Activated B cell treated with CpG ODN at 0.5 μM for 24 hours (primary cell): ENCODE measurements around the gene JCHAIN. TPM values are rescaled to one million over a fixed set of nuclear protein-coding genes. Genes with fewer than 3 reads are reported as not detected.

Experiments used
- ATAC-seq: fragments of 200-7000 bp; cut with Tn5 transposase; one replicate; pipeline ENCODE4 v1.10.0; 2021; ENCODE audit warnings: low read depth, mild to moderate bottlenecking, moderate library complexity
- CTCF ChIA-PET: fragments of 350-600 bp; sonication (Branson Sonifier 250); formaldehyde crosslinking; loops from one replicate; lab custom pipeline; 2021; ENCODE audit warnings: antibody characterized with exemption; lab: Charles Lee
- POLR2A ChIA-PET: fragments of 350-600 bp; sonication (Branson Sonifier 250); formaldehyde crosslinking; loops from one replicate; lab custom pipeline; 2021; ENCODE audit warnings: antibody characterized with exemption; lab: Charles Lee
- DNase-seq: peaks from one replicate; pipeline ENCODE4 v3.0.0; 2022
- H3K27ac Mint-ChIP-seq: one replicate; pipeline ENCODE4 v1.8.0; 2020; ENCODE audit warnings: mixed read lengths
- H3K27me3 Mint-ChIP-seq: one replicate; pipeline ENCODE4 v1.8.0; 2021; ENCODE audit warnings: mixed read lengths
- H3K36me3 Mint-ChIP-seq: one replicate; pipeline ENCODE4 v1.8.0; 2021; ENCODE audit warnings: low read depth, mixed read lengths
- H3K4me1 Mint-ChIP-seq: one replicate; pipeline ENCODE4 v1.8.0; 2021; ENCODE audit warnings: mixed read lengths
- H3K4me3 Mint-ChIP-seq: one replicate; pipeline ENCODE4 v1.8.0; 2020; ENCODE audit warnings: mild to moderate bottlenecking, mixed read lengths
- H3K9me3 Mint-ChIP-seq: one replicate; pipeline ENCODE4 v1.8.0; 2020; ENCODE audit warnings: mixed read lengths
- CTCF ChIP-seq: fragments of 200-600 bp; IDR thresholded peaks from one replicate; pipeline ENCODE4 v1.8.0; 2022; ENCODE audit warnings: antibody characterized with exemption, mild to moderate bottlenecking
- intact Hi-C: fragments of 100-400 bp; cut with micrococcal nuclease; formaldehyde crosslinking; loops from one replicate; pipeline ENCODE4 v1.15.1; 2024
- total RNA-seq: library from RNA; stranded (reverse); gene quantifications from 2 replicates; pipeline ENCODE4 v1.2.3, GENCODE V29; 2022

JCHAIN gene
- total RNA-seq, 1 donor from 2014 or later, result 47.0 TPM

GRCh38 chr4:70640192-70640591, 26.1 kb downstream of the JCHAIN start:
- H3K4me3 Mint-ChIP-seq, result no peak overlapping the region
- ChIA-PET CTCF (no interaction called here), POLR2A (no interaction called here)
- DNase-seq, result no peak
- no peaks in the 10 kb centered on the region for H3K4me1 Mint-ChIP-seq
- peaks cover 2% of the 10 kb centered on the region for H3K36me3 Mint-ChIP-seq
- intact Hi-C loops, result no loop called here
- no peaks in the 10 kb centered on the region for H3K27me3 Mint-ChIP-seq
- ATAC-seq, result no peak
- H3K9me3 Mint-ChIP-seq, result no peaks in the 10 kb centered on the region
- H3K27ac Mint-ChIP-seq, result no peak overlapping the region
- no peak for TF ChIP-seq CTCF

DNA sequence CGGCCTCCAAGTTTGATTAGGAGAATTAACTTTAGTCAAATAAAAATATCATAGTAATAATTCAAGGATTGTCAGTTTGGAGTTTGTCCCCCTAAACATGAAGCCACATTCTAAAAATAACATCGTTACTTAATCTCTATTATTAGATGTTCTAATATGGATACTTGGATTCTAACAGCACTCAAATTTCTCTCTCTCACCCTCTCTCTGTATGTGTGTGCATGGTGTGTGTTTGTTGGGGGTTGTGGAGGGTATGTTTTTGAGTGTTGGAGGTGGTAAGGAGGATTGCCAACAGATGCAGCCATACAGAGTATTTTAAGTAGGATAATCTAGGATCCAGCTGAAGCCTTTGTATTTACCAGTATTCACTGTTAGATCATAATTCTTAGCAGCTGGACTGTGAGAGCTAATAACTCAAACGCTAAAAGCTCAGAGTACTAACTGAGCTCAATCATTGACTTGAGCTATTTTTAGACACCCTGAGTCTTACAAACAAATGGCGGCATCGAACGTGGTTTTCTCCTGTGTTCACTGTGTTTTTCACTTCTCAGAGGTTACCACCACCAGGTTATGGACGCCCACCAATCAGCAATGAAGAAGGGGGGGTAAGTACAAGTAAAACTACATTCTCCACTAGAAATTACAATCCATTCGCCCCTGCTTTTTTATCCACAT, 28.9 kb downstream of the JCHAIN start:
- H3K4me3 Mint-ChIP-seq, result no peak overlapping the region
- ChIA-PET CTCF (interaction anchor here (0.7 kb wide), 1 partner anchor 24 kb away, joined by 3 read pairs; no protein-coding TSS in a partner anchor), POLR2A (no interaction called here)
- ATAC-seq (no peak), DNase-seq (no peak)
- no peaks in the 10 kb centered on the region for H3K9me3 Mint-ChIP-seq
- no peak overlapping the region for H3K27ac Mint-ChIP-seq
- TF ChIP-seq CTCF, result no peak
- no peaks in the 10 kb centered on the region for H3K27me3 Mint-ChIP-seq
- no peaks in the 10 kb centered on the region for H3K4me1 Mint-ChIP-seq
- intact Hi-C loops, result no loop called here
- H3K36me3 Mint-ChIP-seq, result peaks cover 2% of the 10 kb centered on the region

DNA sequence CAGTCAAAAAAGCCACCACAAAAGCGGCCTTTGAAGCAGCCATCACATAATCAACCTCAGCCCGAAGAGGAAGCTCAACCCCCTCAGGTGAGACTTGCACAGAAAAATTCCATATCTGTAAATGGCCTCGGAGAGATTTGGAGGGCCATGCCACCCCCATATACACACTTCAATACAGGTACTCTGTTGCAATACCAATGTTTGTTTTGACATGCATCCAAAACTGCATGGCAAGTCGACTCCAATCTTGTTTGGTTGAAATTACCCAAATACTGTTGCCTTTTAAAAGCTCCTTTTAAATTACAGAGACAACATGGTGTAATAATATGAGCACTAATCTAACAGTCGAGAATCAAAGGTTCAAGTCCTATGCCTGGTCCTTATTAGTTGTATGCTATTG, 31.8 kb downstream of the JCHAIN start:
- H3K36me3 Mint-ChIP-seq, result no peaks in the 10 kb centered on the region
- CTCF ChIA-PET, result interaction anchor here (1.5 kb wide), 1 partner anchor 17 kb away, joined by 4 read pairs; no protein-coding TSS in a partner anchor
- POLR2A ChIA-PET, result no interaction called here
- no peaks in the 10 kb centered on the region for H3K4me1 Mint-ChIP-seq
- H3K27me3 Mint-ChIP-seq, result no peaks in the 10 kb centered on the region
- no peak overlapping the region for H3K27ac Mint-ChIP-seq
- no peak for TF ChIP-seq CTCF
- DNase-seq (no peak), ATAC-seq (no peak)
- intact Hi-C loops, result no loop called here
- H3K4me3 Mint-ChIP-seq, result no peak overlapping the region
- no peaks in the 10 kb centered on the region for H3K9me3 Mint-ChIP-seq

GRCh38 chr4:70632028-70632427, 34.3 kb downstream of the JCHAIN start:
- Mint-ChIP-seq H3K4me1 (no peaks in the 10 kb centered on the region), H3K9me3 (no peaks in the 10 kb centered on the region), H3K27ac (no peak overlapping the region), H3K36me3 (no peaks in the 10 kb centered on the region), H3K4me3 (no peak overlapping the region), H3K27me3 (no peaks in the 10 kb centered on the region)
- intact Hi-C loops, result no loop called here
- DNase-seq, result no peak
- ChIA-PET POLR2A (no interaction called here), CTCF (no interaction called here)
- TF ChIP-seq CTCF, result no peak
- ATAC-seq, result no peak

GRCh38 chr4:70630162-70630561, 36.1 kb downstream of the JCHAIN start:
- Mint-ChIP-seq H3K4me3 (no peak overlapping the region), H3K27ac (no peak overlapping the region), H3K36me3 (no peaks in the 10 kb centered on the region), H3K27me3 (no peaks in the 10 kb centered on the region), H3K9me3 (no peaks in the 10 kb centered on the region), H3K4me1 (no peaks in the 10 kb centered on the region)
- no peak for TF ChIP-seq CTCF
- POLR2A ChIA-PET, result no interaction called here
- CTCF ChIA-PET, result no interaction called here
- ATAC-seq (no peak), DNase-seq (no peak)
- intact Hi-C loops, result no loop called here
